CD4-positive, alpha-beta memory T cell (primary cell): ENCODE measurements around the gene ENG. TPM values are rescaled to one million over a fixed set of nuclear protein-coding genes. Genes with fewer than 3 reads are reported as not detected.

ENCODE experiments used
- CTCF ChIA-PET: fragments of 350-600 bp; sonication (Branson Sonifier 250); formaldehyde crosslinking; loops from one replicate; lab custom pipeline; 2021; ENCODE audit warnings: inconsistent platforms; ENCODE audit not compliant: partially characterized antibody; lab: Charles Lee
- POLR2A ChIA-PET: fragments of 350-600 bp; sonication (Branson Sonifier 250); formaldehyde crosslinking; loops from one replicate; lab custom pipeline; 2021; ENCODE audit not compliant: partially characterized antibody; lab: Charles Lee
- DNase-seq, 5 donors: peaks; one replicate each; pipeline versions ENCODE4 v3.0.0 to v3.0.0-alpha.2; 2020 to 2022; ENCODE audit warnings: mixed read lengths in 1 of 5
- H3K27ac ChIP-seq: one replicate; pipeline ENCODE4 v1.7.0; 2013; ENCODE audit warnings: low read depth, low read length
- H3K27me3 ChIP-seq: 2 replicates; pipeline ENCODE4 v1.7.0; 2013; ENCODE audit warnings: mild to moderate bottlenecking, low read length, moderate library complexity; ENCODE audit not compliant: insufficient read depth
- H3K36me3 ChIP-seq: 2 replicates; pipeline ENCODE4 v1.7.0; 2013; ENCODE audit warnings: mild to moderate bottlenecking, low read length, moderate library complexity; ENCODE audit not compliant: insufficient read depth
- H3K4me1 ChIP-seq: 2 replicates; pipeline ENCODE4 v1.7.0; 2013; ENCODE audit warnings: mild to moderate bottlenecking, low read length, moderate library complexity; ENCODE audit not compliant: insufficient read depth
- H3K4me3 ChIP-seq, 2 donors: one replicate each; pipeline ENCODE4 v1.7.0; 2013; ENCODE audit warnings: low read length in 2 of 2, mild to moderate bottlenecking in 1 of 2
- H3K9me3 ChIP-seq, 2 donors: one replicate each; pipeline ENCODE4 v1.7.0; 2013; ENCODE audit warnings: low read length in 2 of 2, control low read depth in 1 of 2; ENCODE audit not compliant: control insufficient read depth in 1 of 2
- H3K27ac Mint-ChIP-seq, 7 donors: one replicate each; pipeline ENCODE4 v1.8.0; 2020 to 2021; ENCODE audit warnings: mixed read lengths in 7 of 7, mild to moderate bottlenecking in 6 of 7, inconsistent platforms in 3 of 7, moderate library complexity in 3 of 7
- H3K27me3 Mint-ChIP-seq, 2 donors: one replicate each; pipeline ENCODE4 v1.8.0; 2020 to 2021; ENCODE audit warnings: mixed read lengths in 2 of 2
- H3K36me3 Mint-ChIP-seq, 2 donors: one replicate each; pipeline ENCODE4 v1.8.0; 2020 to 2021; ENCODE audit warnings: mixed read lengths in 2 of 2, inconsistent platforms in 1 of 2, mild to moderate bottlenecking in 1 of 2
- H3K4me1 Mint-ChIP-seq, 4 donors: one replicate each; pipeline ENCODE4 v1.8.0; 2020 to 2021; ENCODE audit warnings: mixed read lengths in 4 of 4, mild to moderate bottlenecking in 1 of 4
- H3K4me3 Mint-ChIP-seq, 8 donors: one replicate each; pipeline ENCODE4 v1.8.0; 2020 to 2021; ENCODE audit warnings: mixed read lengths in 8 of 8, mild to moderate bottlenecking in 7 of 8, moderate library complexity in 6 of 8, inconsistent platforms in 3 of 8
- H3K9me3 Mint-ChIP-seq, 8 donors: one replicate each; pipeline ENCODE4 v1.8.0; 2020 to 2021; ENCODE audit warnings: mixed read lengths in 8 of 8, mild to moderate bottlenecking in 5 of 8, inconsistent platforms in 3 of 8, moderate library complexity in 1 of 8
- intact Hi-C: fragments of 100-400 bp; cut with micrococcal nuclease; formaldehyde crosslinking; loops from one replicate; pipeline ENCODE4 v1.15.1; 2023
- polyA plus RNA-seq, 2 donors: library from polyadenylated mRNA; unstranded; fragments of 300-500 nt; fragmentation: Illumina TruSeq; gene quantifications; one replicate each; pipeline ENCODE4 v1.2.3, GENCODE V29; 2021
- total RNA-seq, 2 experiments: library from RNA; stranded (reverse); gene quantifications; one replicate each; pipeline ENCODE4 v1.2.3, GENCODE V29; 2021

Gene ENG
- total and polyA plus RNA-seq, 4 experiments from 2014 or later: 2.0 to 13.8 (median 8.9) TPM

- intact Hi-C loops: no loop called here
- peaks cover 0 to 3% (median 0%) of the 10 kb centered on the region in 4 donors for H3K4me1 Mint-ChIP-seq
- Histone ChIP-seq H3K36me3 (no peaks in the 10 kb centered on the region), H3K27me3 (no peaks in the 10 kb centered on the region), H3K4me3 (no peak overlapping the region), H3K27ac (no peak overlapping the region), H3K9me3 (no peaks in the 10 kb centered on the region), H3K4me1 (no peaks in the 10 kb centered on the region)
- H3K4me3 Mint-ChIP-seq: no peak overlapping the region
- CTCF ChIA-PET: no interaction called here
- H3K27me3 Mint-ChIP-seq: no peaks in the 10 kb centered on the region
- DNase-seq: no peak
- POLR2A ChIA-PET: no interaction called here
- no peaks in the 10 kb centered on the region for H3K9me3 Mint-ChIP-seq
- H3K27ac Mint-ChIP-seq: no peak overlapping the region
- H3K36me3 Mint-ChIP-seq: peaks cover 6 to 21% of the 10 kb centered on the region in 2 donors
Measured at GRCh38 chr9:127822108-127822507, 32.4 kb downstream of the ENG start.

GRCh38 chr9:127818574-127818973 is 35.9 kb downstream of the ENG start:
- Mint-ChIP-seq H3K27ac (peak overlapping the region in 1 of 7 donors; percentile 23), H3K4me1 (peaks cover 0 to 3% (median 0%) of the 10 kb centered on the region in 4 donors), H3K9me3 (no peaks in the 10 kb centered on the region), H3K27me3 (no peaks in the 10 kb centered on the region), H3K4me3 (no peak overlapping the region), H3K36me3 (peaks cover 8 to 31% of the 10 kb centered on the region in 2 donors)
- Histone ChIP-seq H3K36me3 (peaks cover 10% of the 10 kb centered on the region), H3K4me1 (no peaks in the 10 kb centered on the region), H3K9me3 (no peaks in the 10 kb centered on the region), H3K4me3 (no peak overlapping the region), H3K27me3 (no peaks in the 10 kb centered on the region), H3K27ac (no peak overlapping the region)
- ChIA-PET POLR2A (interaction anchor here (0.5 to 1.6 kb wide), 2 partner anchors 21 to 1105 kb away, joined by 3 read pairs; no protein-coding TSS in a partner anchor), CTCF (no interaction called here)
- DNase-seq: no peak
- intact Hi-C loops: no loop called here

GRCh38 chr9:127817881-127818434 is 36.5 kb downstream of the ENG start:
- Mint-ChIP-seq H3K27me3 (no peaks in the 10 kb centered on the region), H3K27ac (peak overlapping the region in 4 of 7 donors; percentile 5 to 76 (median 13)), H3K9me3 (no peaks in the 10 kb centered on the region), H3K4me3 (no peak overlapping the region), H3K36me3 (peaks cover 8 to 36% of the 10 kb centered on the region in 2 donors), H3K4me1 (peaks cover 0 to 3% (median 0%) of the 10 kb centered on the region in 4 donors)
- intact Hi-C loops: no loop called here
- H3K27me3 ChIP-seq: no peaks in the 10 kb centered on the region
- H3K36me3 ChIP-seq: peaks cover 16% of the 10 kb centered on the region
- no peaks in the 10 kb centered on the region for H3K4me1 ChIP-seq
- H3K4me3 ChIP-seq: no peak overlapping the region
- ChIA-PET CTCF (no interaction called here), POLR2A (interaction anchor here (1.6 kb wide), 1 partner anchor 21 kb away, joined by 3 read pairs; no protein-coding TSS in a partner anchor)
- H3K27ac ChIP-seq: no peak overlapping the region
- no peaks in the 10 kb centered on the region for H3K9me3 ChIP-seq
- DNase-seq: no peak

- Histone ChIP-seq H3K36me3 (peaks cover 20% of the 10 kb centered on the region), H3K27me3 (no peaks in the 10 kb centered on the region), H3K27ac (no peak overlapping the region), H3K9me3 (no peaks in the 10 kb centered on the region), H3K4me3 (no peak overlapping the region), H3K4me1 (no peaks in the 10 kb centered on the region)
- H3K4me1 Mint-ChIP-seq: peaks cover 0 to 3% (median 0%) of the 10 kb centered on the region in 4 donors
- CTCF ChIA-PET: no interaction called here
- POLR2A ChIA-PET: interaction anchor here (0.6 kb wide), 1 partner anchor 17 kb away, joined by 3 read pairs; no protein-coding TSS in a partner anchor
- H3K4me3 Mint-ChIP-seq: no peak overlapping the region
- H3K27me3 Mint-ChIP-seq: no peaks in the 10 kb centered on the region
- no peaks in the 10 kb centered on the region for H3K9me3 Mint-ChIP-seq
- no peak overlapping the region for H3K27ac Mint-ChIP-seq
- DNase-seq: no peak
- H3K36me3 Mint-ChIP-seq: peaks cover 8 to 43% of the 10 kb centered on the region in 2 donors
- intact Hi-C loops: no loop called here
Measured at GRCh38 chr9:127816728-127817127, 37.7 kb downstream of the ENG start.

GRCh38 chr9:127816362-127816725 is 38.1 kb downstream of the ENG start:
- no peaks in the 10 kb centered on the region for H3K27me3 ChIP-seq
- Mint-ChIP-seq H3K27me3 (no peaks in the 10 kb centered on the region), H3K27ac (no peak overlapping the region), H3K9me3 (no peaks in the 10 kb centered on the region), H3K36me3 (peaks cover 8 to 46% of the 10 kb centered on the region in 2 donors), H3K4me1 (peaks cover 0 to 3% (median 0%) of the 10 kb centered on the region in 4 donors), H3K4me3 (no peak overlapping the region)
- no peaks in the 10 kb centered on the region for H3K9me3 ChIP-seq
- CTCF ChIA-PET: no interaction called here
- H3K4me1 ChIP-seq: no peaks in the 10 kb centered on the region
- no peak overlapping the region for H3K4me3 ChIP-seq
- intact Hi-C loops: no loop called here
- H3K36me3 ChIP-seq: peaks cover 20% of the 10 kb centered on the region
- no peak overlapping the region for H3K27ac ChIP-seq
- POLR2A ChIA-PET: no interaction called here
- DNase-seq: no peak

- H3K4me3 Mint-ChIP-seq: no peak overlapping the region
- peak overlapping the region in 1 of 7 donors; percentile 51 for H3K27ac Mint-ChIP-seq
- H3K36me3 ChIP-seq: peaks cover 20% of the 10 kb centered on the region
- H3K36me3 Mint-ChIP-seq: peaks cover 8 to 44% of the 10 kb centered on the region in 2 donors
- H3K9me3 Mint-ChIP-seq: no peaks in the 10 kb centered on the region
- CTCF ChIA-PET: no interaction called here
- H3K9me3 ChIP-seq: no peaks in the 10 kb centered on the region
- DNase-seq: no peak
- POLR2A ChIA-PET: no interaction called here
- no peaks in the 10 kb centered on the region for H3K4me1 ChIP-seq
- H3K27me3 Mint-ChIP-seq: no peaks in the 10 kb centered on the region
- H3K27me3 ChIP-seq: no peaks in the 10 kb centered on the region
- intact Hi-C loops: no loop called here
- no peak overlapping the region for H3K4me3 ChIP-seq
- peaks cover 0 to 1% (median 0%) of the 10 kb centered on the region in 4 donors for H3K4me1 Mint-ChIP-seq
- H3K27ac ChIP-seq: no peak overlapping the region
Measured at GRCh38 chr9:127815512-127816361, 38.7 kb downstream of the ENG start.
